HG02870 (cell line): ENCODE measurements around the gene KMT2D.
"Not testable (repeated sequence)": the region's sequence is repeated elsewhere in the genome, so short reads cannot be mapped to it uniquely, and the experiment has no call there.

Experiments
- ATAC-seq: cut with Tn5 transposase; IDR thresholded peaks from one replicate; pipeline ENCODE4 v1.9.1; 2021; ENCODE audit warnings: mild to moderate bottlenecking, moderate library complexity; ENCODE audit not compliant: unreplicated experiment

KMT2D gene

GRCh38 chr12:49088150-49088931, 27.7 kb upstream of the KMT2D start:
- ATAC-seq: peak; percentile 65

GRCh38 chr12:49086116-49086515, 25.5 kb upstream of the KMT2D start:
- ATAC-seq: no peak

- no peak for ATAC-seq
Measured at GRCh38 chr12:49084438-49084837, 23.8 kb upstream of the KMT2D start.

- ATAC-seq: no peak
Measured at GRCh38 chr12:49079793-49080192, 19.2 kb upstream of the KMT2D start.

- no peak for ATAC-seq
Measured at GRCh38 chr12:49070971-49071370, 10.4 kb upstream of the KMT2D start.

- ATAC-seq: peak; percentile 97
Measured at GRCh38 chr12:49069507-49070346, 9.1 kb upstream of the KMT2D start, which contains the start of gene RHEBL1. RHEBL1 (minus strand) TSS chr12:49069979; CDS start chr12:49069785, 194 bp downstream.

GRCh38 chr12:49068879-49069506, 8.4 kb upstream of the KMT2D start:
- no peak for ATAC-seq

- ATAC-seq: no peak
Measured at GRCh38 chr12:49066120-49066519, 5.5 kb upstream of the KMT2D start.

GRCh38 chr12:49064767-49065152, 4.2 kb upstream of the KMT2D start:
- no peak for ATAC-seq

- not testable (repeated sequence) for ATAC-seq
Measured at GRCh38 chr12:49061916-49062315, 1.3 kb upstream of the KMT2D start.

- no peak for ATAC-seq
Measured at GRCh38 chr12:49061157-49061650, 610 bp upstream of the KMT2D start.

GRCh38 chr12:49059299-49060171, 1.1 kb downstream of the KMT2D start:
- peak; percentile 5 for ATAC-seq

- no peak for ATAC-seq
Measured at GRCh38 chr12:49059045-49059298, 1.6 kb downstream of the KMT2D start.

GRCh38 chr12:49058366-49059044, 2.1 kb downstream of the KMT2D start:
- no peak for ATAC-seq

- no peak for ATAC-seq
Measured at GRCh38 chr12:49057888-49058287, 2.7 kb downstream of the KMT2D start.

- ATAC-seq: peak; percentile 76
Measured at GRCh38 chr12:49055978-49056754, 4.4 kb downstream of the KMT2D start.

GRCh38 chr12:49055092-49055491, 5.5 kb downstream of the KMT2D start:
- ATAC-seq: no peak

- no peak for ATAC-seq
Measured at GRCh38 chr12:49054524-49054923, 6.1 kb downstream of the KMT2D start.

GRCh38 chr12:49054096-49054495, 6.5 kb downstream of the KMT2D start:
- no peak for ATAC-seq
